Measurements from ENCODE around the gene SLC41A1. TPM values are rescaled to one million over a fixed set of nuclear protein-coding genes. Genes with fewer than 3 reads are reported as not detected.

SLC41A1 gene
- total and polyA plus RNA-seq, 2 experiments from 2014 or later, result 15.3 to 16.8 TPM

DNA sequence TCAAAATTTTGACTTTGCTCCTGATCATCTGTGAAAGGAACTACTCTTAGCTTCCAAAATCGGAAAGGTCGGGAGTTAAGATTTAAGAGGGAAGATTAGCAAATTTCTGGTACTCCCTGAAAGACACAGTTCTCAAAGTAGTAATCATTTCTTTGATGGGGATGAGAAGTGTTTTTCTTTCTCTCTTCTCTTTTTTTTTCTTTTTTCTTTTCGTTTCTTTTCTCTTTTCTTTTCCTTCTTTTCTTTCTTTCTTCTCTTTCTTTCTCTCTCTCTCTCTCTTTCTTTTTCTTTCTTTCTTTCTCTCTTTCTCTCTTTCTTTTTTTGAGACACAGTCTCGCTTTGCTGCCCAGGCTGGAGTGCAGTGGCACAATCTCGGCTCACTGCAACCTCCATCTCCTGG, 32.7 kb downstream of the SLC41A1 start:
- TF ChIP-seq EZH2phosphoT487 (IDR thresholded peaks at IDR 0.05; ENCODE audit: low read depth, severe bottlenecking, unreplicated experiment), result no peak
- TF ChIP-seq, protein P1, sequence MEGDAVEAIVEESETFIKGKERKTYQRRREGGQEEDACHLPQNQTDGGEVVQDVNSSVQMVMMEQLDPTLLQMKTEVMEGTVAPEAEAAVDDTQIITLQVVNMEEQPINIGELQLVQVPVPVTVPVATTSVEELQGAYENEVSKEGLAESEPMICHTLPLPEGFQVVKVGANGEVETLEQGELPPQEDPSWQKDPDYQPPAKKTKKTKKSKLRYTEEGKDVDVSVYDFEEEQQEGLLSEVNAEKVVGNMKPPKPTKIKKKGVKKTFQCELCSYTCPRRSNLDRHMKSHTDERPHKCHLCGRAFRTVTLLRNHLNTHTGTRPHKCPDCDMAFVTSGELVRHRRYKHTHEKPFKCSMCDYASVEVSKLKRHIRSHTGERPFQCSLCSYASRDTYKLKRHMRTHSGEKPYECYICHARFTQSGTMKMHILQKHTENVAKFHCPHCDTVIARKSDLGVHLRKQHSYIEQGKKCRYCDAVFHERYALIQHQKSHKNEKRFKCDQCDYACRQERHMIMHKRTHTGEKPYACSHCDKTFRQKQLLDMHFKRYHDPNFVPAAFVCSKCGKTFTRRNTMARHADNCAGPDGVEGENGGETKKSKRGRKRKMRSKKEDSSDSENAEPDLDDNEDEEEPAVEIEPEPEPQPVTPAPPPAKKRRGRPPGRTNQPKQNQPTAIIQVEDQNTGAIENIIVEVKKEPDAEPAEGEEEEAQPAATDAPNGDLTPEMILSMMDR (IDR thresholded peaks at IDR 0.05; ENCODE audit: poor library complexity), result no peak
- TF ChIP-seq EZH2 (IDR thresholded peaks at IDR 0.05; ENCODE audit: borderline replicate concordance), result no peak

DNA sequence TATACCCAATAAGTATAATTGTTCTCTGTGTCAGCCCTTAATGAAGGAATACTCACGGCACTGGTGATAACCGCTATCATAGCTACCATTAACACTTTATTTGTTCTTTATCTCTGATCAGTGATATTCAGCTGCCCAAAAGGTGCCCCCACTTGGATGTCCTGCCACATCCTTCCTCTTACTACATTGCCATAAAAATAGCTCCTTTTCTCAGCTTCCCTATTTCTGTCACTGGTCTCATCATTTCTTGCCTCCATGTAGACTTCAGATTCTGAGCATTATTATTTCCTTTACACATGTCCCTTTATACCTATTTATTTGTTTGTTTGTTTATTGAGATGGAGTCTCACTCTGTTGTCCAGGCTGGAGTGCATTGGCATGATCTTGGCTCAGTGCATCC, 35.0 kb downstream of the SLC41A1 start:
- H3K4me1 ChIP-seq (ENCODE audit: insufficient read depth), result no peaks in the 10 kb centered on the region
- peaks cover 2% of the 10 kb centered on the region for H3K79me2 ChIP-seq
- H3K4me2 ChIP-seq, result no peak overlapping the region
- no peak overlapping the region for H3K4me3 ChIP-seq
- no peak overlapping the region for H3K27ac ChIP-seq
- WGBS (ENCODE audit: low lambda C conversion rate, missing lambda C conversion rate), result 94% methylated on average over 2 of the region's 2 CpGs
- no peak overlapping the region for H2AFZ ChIP-seq
- TF ChIP-seq, protein P1 (IDR thresholded peaks at IDR 0.05; ENCODE audit: poor library complexity), result no peak
- TF ChIP-seq EZH2 (IDR thresholded peaks at IDR 0.05; ENCODE audit: borderline replicate concordance), result no peak
- no peak for TF ChIP-seq EZH2phosphoT487 (IDR thresholded peaks at IDR 0.05; ENCODE audit: low read depth, severe bottlenecking, unreplicated experiment)
- no peaks in the 10 kb centered on the region for H3K9me2 ChIP-seq (replicated peaks; ENCODE audit: insufficient read depth)
- no peaks in the 10 kb centered on the region for H3K27me3 ChIP-seq
- DNase-seq (ENCODE audit: low spot score), result no peak
- H4K20me1 ChIP-seq (ENCODE audit: insufficient read depth, poor library complexity, severe bottlenecking), result no peaks in the 10 kb centered on the region
- no peaks in the 10 kb centered on the region for H3K36me3 ChIP-seq (replicated peaks; ENCODE audit: insufficient read depth, low read depth)
- no peaks in the 10 kb centered on the region for H3K9me3 ChIP-seq (ENCODE audit: low read depth)

More for the DNA sequence above, 32.7 kb downstream of the SLC41A1 start:
- no peaks in the 10 kb centered on the region for H3K9me2 ChIP-seq (replicated peaks; ENCODE audit: insufficient read depth)
- no peaks in the 10 kb centered on the region for H3K9me3 ChIP-seq (ENCODE audit: low read depth)
- no peak overlapping the region for H3K27ac ChIP-seq
- 84% methylated on average over 4 of the region's 5 CpGs for WGBS (ENCODE audit: low lambda C conversion rate, missing lambda C conversion rate)
- H3K4me3 ChIP-seq, result no peak overlapping the region
- no peaks in the 10 kb centered on the region for H3K36me3 ChIP-seq (replicated peaks; ENCODE audit: insufficient read depth, low read depth)
- H4K20me1 ChIP-seq (ENCODE audit: insufficient read depth, poor library complexity, severe bottlenecking), result no peaks in the 10 kb centered on the region
- H2AFZ ChIP-seq, result no peak overlapping the region
- no peaks in the 10 kb centered on the region for H3K4me1 ChIP-seq (ENCODE audit: insufficient read depth)
- no peaks in the 10 kb centered on the region for H3K27me3 ChIP-seq
- H3K4me2 ChIP-seq, result no peak overlapping the region
- DNase-seq (ENCODE audit: low spot score), result no peak
- no peaks in the 10 kb centered on the region for H3K79me2 ChIP-seq

DNA sequence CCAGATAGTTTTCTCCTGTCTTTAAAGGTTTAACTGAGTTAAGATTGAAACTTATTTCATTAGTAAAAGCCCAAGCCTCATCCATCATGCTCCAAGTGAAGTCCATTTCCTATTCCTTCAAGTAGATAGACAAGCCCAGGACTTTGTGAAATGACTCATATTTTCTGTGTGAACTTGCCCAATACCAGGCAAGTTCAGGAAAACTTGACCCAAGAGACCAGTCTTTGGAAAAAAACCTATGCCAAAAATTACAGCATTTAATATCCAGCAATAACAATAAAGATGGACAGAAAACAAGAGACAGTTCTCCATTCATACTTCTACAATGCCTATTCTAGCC, 37.3 kb downstream of the SLC41A1 start:
- Histone ChIP-seq H3K36me3 (replicated peaks; ENCODE audit: insufficient read depth, low read depth) (no peaks in the 10 kb centered on the region), H4K20me1 (ENCODE audit: insufficient read depth, poor library complexity, severe bottlenecking) (no peaks in the 10 kb centered on the region), H3K9me2 (replicated peaks; ENCODE audit: insufficient read depth) (no peaks in the 10 kb centered on the region), H3K27ac (peak overlapping the region; percentile 44), H3K79me2 (peaks cover 9% of the 10 kb centered on the region), H3K4me1 (ENCODE audit: insufficient read depth) (no peaks in the 10 kb centered on the region), H2AFZ (peak overlapping the region; percentile 67), H3K4me2 (peak overlapping the region; percentile 93), H3K4me3 (peak overlapping the region; percentile 72), H3K27me3 (no peaks in the 10 kb centered on the region), H3K9me3 (ENCODE audit: low read depth) (no peaks in the 10 kb centered on the region)
- no peak for DNase-seq (ENCODE audit: low spot score)
- TF ChIP-seq, protein P1 (IDR thresholded peaks at IDR 0.05; ENCODE audit: poor library complexity), result no peak
- TF ChIP-seq EZH2 (IDR thresholded peaks at IDR 0.05; ENCODE audit: borderline replicate concordance), result no peak
- TF ChIP-seq EZH2phosphoT487 (IDR thresholded peaks at IDR 0.05; ENCODE audit: low read depth, severe bottlenecking, unreplicated experiment), result no peak
